ENCODE results near the gene SNTN. TPM values are rescaled to one million over a fixed set of nuclear protein-coding genes. Genes with fewer than 3 reads are reported as not detected.

SNTN gene
- 2.3 TPM for total RNA-seq

DNA sequence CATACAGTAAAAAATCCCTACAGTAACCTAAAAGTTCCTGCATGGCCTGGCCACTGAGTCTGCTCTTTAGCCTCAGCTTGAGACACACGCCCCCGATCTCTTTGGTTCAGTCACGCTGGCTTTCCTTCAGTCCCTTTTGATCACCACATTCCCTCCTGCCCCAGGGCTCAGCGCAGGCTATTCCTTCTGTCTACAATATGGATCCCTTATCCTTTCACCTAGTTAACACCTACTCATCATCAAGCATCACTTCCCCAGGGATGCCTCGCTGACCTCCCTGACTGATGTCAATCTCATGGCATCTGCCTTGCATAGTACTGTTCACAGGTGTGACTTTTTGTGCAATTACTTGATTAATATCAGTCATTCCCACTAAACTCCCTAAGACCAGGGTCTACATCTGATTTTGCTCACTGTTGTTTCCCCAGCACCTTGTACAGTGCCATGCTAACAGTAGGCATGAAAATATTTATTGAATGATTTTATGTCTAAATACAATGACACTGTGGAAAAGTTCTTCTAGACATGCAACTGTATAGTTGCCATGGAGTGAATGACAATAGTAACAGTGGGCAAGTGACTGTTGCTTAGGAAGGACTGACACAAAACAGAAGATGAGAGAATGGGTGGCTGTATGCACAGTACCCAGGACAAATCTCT lies at the start of gene SNTN:
Gene SNTN (plus strand): TSS at position 610 of the 660 bp plus-strand sequence. CDS start 13 bp downstream, at position 623.

Other genes starting within 250 kb of the SNTN start
- not detected for gene C3orf49, start 166.6 kb downstream of the SNTN start, total RNA-seq
- 43.4 TPM for gene THOC7, start 211.1 kb downstream of the SNTN start, total RNA-seq
- 12.2 TPM for gene ATXN7, start 211.2 kb downstream of the SNTN start, total RNA-seq

Data from diencephalon (tissue), 1 donor.